ENCODE measurements around the gene GPSM3.

GRCh38 chr6:32218167-32218566 lies 25.7 kb upstream of the GPSM3 start:
- no peak for TF ChIP-seq CTCF (IDR thresholded peaks at IDR 0.05)
- no peak for TF ChIP-seq POLR2A (IDR thresholded peaks at IDR 0.05)
- TF ChIP-seq POLR2AphosphoS5 (IDR thresholded peaks at IDR 0.05), result no peak
- TF ChIP-seq EP300 (IDR thresholded peaks at IDR 0.05), result no peak

All from upper lobe of left lung (tissue), 4 donors.